HG02840 (cell line): Measurements from ENCODE around the gene FOXN3.
A peak's percentile ranks its signal among the peaks of the same experiment; 100 is the strongest.

Experiments used
- ATAC-seq: cut with Tn5 transposase; IDR thresholded peaks from one replicate; pipeline ENCODE4 v1.9.1; 2021; ENCODE audit warnings: mild to moderate bottlenecking, moderate library complexity, moderate number of reproducible peaks; ENCODE audit not compliant: unreplicated experiment, low FRiP score

Gene FOXN3

DNA sequence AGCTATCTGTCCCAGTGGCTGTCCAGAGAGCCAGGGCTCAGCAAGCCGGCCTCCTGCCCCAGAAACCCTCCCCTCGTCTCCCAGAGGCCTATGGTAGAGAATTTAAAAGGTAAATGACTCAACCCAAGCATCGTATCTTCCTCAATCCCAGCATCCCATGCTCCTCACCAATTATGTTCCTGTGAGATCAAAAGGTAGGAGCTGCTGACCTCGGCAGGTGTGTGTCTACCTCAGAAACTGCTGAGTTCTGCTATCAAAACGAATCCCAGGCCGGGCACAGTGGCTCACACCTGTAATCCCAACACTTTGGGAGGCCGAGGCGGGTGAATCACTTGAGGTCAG lies 49.3 kb downstream of the FOXN3 start:
- ATAC-seq = no peak

DNA sequence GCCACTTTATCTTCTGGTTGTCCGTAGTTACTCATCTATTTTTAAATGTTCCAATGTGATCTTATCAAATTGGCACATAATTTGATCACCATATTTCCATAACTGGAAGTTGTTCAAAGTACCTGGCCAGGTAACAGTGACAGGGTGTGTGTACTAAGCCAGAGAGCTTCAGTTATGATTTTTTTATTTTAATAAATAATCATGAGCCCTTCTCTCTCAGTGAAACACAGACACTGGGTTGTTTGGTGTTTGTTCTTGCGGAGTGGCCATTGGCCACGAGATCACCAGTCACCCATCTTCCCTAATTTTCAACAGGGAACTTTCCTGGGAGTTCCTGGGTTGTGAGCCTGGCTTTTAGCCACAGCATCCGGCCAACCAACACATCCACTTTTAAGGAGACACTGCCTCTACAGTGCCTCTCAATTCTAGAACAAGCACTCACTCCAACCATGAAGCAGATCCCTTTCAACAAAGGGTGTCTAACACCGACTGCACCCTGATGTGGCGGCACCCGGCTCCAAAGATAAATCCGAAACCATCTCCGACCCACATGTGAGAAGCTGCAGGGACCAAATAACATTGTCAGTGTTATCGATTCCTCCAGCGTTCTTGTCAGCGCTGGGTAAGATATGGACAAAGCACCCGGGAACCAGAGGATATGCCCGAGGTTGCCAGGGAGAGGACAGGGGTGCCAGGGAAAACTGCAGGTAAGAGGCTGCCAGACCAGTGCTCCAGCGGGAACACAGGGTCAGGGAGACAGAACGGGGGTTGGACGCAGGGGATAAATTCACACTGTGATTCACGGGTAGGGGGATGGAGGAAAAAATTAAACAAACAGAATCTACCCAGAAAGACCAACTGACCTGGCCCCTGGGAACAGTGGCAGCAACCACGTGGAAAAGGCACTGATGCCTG lies 49.9 kb downstream of the FOXN3 start:
- no peak for ATAC-seq

DNA sequence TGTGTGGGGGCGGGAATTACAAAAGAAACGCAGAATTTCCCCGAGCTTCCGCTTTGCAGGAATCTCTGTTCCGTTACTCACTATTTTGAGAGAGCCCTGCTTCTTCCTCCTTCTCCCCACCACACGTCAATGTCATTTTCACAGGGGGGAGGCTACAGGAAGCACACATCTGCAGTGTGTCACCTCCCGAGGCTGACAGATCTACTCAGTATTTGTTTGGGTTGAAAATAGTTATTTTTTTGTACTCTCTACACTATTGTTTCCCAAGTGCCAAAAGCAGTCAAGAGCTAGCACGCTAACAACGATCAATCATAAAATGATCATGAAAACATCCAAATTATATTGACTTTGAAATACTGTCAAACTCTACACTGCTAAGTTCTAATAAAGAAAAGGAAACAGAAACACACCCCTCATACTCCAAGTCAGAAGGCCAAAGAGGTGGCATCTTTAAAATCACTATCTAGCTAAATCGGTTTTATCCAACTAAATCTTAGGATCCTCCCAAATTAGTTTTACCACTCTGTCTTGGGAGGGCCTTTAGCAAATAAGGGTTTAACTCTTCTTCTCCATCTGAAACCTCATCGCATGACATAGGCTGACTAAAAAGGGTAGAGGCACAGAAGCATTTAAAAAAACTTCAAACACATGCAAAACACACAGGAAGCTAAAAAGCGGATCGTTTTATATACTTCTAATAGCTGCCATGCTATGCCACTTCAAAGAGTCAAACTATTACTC lies 51.8 kb downstream of the FOXN3 start:
- ATAC-seq = peak; percentile 90

DNA sequence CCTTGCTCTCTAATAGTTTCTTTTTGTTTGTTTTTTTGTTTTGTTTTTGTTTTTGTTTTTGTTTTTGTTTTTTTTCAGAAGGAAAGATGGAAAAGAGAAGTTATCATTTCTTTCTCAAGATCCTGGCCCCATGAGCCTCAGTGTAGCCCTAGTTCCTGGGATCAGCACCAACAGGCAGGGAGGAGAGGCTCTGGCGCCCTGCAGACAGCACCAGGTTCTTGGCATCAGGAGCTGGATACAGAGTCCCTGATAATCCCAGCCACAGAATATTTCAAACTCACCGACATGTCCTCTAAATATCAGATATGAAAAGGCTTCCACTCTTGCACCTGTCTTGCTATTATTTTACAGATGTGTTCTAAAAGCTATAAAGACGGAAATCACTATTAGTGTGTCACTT lies 52.7 kb downstream of the FOXN3 start:
- no peak for ATAC-seq

DNA sequence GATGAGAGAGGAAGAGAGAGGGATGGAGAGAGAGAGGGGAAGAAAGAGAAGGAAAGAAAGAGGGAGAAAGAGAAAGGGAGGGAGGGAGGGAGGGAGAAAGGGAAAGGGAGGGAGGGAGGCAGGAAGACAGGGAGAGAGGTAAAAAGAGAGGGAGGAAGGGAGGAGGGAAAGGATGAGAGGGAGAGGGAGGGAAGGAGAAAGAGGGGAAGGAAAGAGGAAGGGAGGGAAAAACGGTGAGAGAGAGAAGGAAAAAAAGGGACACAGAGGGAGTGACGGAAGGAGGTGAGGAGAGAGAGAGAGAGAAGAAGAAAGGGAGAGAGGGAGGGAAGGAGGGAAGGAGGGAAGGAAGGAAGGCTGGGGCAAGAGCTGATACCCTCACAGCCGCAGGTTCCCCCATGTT lies 56.8 kb downstream of the FOXN3 start:
- ATAC-seq = no peak

DNA sequence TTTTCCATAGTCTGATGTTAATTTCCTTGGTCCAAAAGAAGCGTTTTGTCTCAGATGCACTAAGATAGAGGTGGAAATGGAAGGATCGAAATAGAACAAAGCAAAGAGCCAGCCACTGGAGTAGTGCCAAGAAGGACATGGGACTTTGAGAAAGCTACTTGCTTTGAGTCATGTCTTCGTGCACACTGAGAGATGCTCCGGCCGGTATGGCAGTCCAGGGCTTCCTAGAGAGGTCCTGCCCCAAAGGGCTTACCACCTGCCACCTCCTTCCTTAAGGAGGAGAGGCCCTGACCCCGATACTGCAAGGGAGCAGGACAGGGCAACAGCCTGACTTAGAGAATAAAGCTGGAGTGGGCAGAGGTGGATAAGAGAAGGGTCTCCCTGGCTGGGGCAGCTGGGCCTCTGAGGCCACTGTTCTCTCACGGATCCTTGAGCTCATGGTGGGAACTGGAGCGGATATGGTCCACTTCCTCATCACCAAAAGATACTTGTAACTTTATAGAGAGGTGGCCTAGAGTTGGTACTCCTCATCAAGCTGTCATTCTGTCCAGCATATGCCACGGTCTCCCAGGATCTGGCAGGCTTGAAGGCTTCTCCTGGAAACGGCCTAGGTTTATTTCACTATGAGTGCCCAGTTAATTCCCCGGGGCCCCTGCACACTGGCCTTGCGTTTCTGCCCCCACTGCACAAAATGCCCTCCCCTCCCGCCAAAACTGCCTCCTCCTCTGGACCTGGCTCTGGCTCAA lies 57.4 kb downstream of the FOXN3 start:
- no peak for ATAC-seq

DNA sequence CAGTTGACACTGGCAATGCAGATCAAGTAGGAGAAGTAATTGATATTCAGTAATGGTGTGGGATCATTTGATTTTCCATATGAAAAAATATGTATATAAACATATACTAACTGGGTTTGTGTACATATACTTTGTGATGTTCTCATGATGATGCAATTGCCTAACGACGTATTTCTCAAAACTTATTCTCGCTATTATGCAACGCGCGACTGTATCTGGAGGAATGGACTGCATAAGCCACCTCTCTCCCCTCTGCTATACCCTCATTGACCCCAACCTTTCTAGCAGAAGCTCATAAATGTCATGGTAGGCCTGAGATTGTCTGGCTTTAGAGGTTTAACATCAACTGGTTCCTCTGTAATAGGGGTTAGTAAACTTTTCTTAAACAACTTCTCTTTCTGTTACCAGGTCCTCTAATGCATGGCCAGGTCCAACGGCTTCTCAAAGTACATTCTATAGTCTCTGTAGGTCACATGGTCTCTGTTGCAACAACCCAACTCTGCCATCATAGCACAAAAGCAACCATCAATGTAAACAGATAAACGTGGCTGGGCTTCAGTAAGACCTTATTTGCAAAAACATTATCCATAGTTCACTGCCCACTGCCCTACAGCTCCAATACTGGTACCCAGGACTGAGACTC lies 59.3 kb downstream of the FOXN3 start:
- no peak for ATAC-seq

DNA sequence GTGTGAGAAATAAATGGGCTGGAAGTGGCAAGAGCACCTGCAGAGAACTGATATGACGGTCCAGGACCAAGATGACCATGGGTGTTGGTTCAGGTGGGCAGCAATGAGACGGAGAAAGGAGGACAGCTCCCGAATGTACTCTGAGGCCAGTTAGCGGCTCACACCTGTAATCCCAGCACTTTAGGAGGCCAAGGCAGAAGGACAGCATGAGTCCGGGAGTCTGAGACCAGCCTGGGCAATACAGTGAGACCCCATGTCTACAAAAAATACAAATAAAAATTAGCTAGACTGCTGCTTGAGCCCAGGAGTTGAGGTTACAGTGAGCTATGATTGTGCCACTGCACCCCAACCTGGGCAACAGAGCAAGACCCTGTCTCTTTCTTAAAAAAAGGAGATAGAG lies 60.1 kb downstream of the FOXN3 start:
- no peak for ATAC-seq

DNA sequence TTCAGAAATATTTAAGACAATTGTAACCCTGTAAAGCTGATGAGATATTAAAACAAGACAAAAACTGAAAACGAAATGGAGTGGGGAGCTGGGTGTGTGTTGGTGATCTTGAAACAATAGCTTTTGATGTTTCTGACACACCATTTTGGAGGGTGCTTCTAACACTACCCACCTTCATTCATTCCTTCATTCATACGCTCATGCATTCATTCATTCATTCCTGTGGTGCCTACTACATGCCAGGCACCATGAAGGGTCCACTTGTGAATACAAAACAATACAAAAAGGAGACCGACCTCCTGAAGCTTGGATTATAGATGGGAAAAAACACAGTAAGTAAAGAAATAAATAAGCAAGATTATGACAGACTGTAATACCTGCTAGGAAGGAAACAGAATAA lies 60.5 kb downstream of the FOXN3 start:
- no peak for ATAC-seq

DNA sequence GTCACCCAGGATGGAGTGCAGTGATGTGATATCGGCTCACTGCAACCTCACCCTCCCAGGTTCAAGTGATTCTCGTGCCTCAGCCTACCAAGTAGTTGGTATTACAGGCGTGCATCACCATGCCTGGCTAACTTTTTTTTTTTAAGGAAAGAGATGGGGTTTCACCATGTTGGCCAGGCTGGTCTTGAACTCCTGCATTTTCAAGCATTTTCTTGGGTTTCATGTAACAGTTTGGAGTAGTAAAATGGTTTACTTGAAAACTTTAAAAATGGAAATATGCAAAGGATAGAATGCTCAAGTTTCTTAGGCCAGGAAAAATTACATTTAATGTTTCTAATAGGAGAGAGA lies 63.3 kb downstream of the FOXN3 start:
- no peak for ATAC-seq

DNA sequence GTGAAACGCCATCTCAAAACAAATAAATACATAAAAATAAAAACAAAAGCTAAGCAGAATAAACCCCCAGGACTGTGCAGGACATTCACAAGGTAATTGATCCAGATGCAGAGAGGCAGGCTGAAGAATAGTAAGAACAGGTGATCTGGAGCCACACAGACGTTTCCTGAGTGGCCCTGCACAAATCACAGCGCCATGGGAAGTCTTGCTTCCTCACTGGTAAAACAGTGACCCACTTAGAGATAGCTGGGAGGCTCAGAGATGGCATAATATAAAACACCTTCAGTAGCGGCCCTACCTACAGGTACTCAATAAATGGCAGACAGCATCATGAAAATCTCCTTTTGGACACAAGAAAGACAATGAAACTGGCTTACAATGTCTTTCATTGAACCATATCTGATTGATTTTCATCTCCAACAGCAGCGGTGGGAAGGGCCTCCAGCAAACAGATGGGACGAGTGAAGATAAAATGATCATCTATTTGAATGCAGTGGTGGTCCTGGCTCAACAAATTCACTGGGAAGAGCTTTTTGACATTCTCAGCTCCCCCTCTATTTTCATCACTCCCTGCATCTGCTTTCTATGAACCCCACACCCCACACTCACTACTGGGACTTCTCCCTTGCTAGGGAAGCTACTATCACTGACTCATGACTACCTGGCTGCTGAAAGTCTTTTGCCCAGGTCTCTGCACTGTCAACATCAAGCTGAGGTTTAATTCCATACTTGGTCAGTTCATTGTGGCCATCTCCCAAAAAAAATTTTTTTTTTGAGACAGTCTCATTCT lies 63.9 kb downstream of the FOXN3 start:
- ATAC-seq = no peak

DNA sequence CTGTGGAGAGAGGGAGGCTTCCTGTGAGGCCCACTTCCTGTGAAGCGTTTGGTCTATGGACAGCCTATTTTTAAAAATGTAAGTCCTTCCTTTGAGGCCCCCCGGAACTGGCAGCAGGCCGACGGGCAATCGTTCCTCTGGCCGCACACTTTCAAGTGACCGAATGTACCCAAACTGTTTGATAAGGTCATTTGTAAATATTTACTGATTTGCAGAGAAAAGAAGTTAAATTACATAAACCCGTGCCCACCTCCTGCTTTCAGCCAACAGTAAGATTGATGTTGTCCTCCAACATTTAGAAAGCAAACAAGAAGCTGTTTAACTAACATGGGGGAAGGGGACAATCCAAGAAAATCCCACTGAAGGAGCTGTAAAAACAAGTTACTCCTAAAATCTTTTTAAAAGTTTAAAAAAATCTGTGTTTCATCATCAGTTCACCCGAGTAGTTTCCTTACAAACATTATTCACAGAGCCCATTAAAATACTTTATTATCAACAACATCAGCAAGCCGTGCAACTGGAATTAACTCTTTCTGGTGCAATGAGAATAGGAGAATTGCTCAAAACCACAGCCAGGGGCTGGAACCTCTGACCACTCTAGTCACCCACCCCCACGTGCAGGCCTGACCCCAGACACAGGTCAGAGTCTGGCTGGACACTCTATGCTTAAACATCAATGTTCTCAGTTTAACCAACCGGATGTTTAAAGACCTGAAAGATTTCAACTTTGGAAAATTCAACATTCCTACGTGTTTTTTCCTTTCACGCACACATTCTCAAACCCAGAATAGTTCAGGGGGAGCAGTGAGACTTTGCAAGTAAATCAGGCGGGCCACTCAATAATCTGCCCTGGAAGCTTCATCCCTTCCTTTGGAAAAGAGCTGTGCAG lies 65.3 kb downstream of the FOXN3 start:
- peak; percentile 58 for ATAC-seq

DNA sequence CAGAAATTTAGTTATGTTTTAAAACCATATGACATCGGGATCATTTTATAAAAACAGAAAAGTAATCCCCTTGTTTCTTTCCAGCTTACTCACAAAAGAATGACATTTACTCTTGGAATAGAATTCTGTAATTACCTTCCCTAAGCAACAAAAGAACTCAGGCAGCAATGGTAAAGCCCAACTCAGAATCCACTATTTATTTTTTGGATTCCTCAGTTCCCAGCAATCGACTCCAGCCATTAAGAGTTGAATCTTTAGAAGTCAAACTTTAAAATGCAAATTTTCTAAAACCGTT lies 65.9 kb downstream of the FOXN3 start:
- ATAC-seq = no peak

DNA sequence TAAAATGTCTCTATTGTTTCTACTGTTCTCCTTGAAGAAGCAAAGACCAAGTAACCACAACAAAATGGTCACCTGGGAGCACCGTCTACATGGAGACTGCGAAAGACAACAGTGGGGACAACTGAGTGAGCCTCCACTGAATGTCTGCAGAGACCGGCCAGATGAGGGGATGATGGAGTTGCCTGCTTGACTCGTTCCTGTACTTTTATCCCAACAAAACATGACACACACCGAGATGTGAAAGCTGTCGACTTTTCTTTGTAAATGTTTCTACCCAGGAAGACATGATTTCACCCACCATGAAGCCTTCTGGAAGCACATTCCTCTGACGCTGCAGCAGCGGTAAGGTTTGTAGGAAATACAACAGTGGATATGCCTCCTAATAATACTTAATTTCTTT lies 66.9 kb downstream of the FOXN3 start:
- no peak for ATAC-seq

DNA sequence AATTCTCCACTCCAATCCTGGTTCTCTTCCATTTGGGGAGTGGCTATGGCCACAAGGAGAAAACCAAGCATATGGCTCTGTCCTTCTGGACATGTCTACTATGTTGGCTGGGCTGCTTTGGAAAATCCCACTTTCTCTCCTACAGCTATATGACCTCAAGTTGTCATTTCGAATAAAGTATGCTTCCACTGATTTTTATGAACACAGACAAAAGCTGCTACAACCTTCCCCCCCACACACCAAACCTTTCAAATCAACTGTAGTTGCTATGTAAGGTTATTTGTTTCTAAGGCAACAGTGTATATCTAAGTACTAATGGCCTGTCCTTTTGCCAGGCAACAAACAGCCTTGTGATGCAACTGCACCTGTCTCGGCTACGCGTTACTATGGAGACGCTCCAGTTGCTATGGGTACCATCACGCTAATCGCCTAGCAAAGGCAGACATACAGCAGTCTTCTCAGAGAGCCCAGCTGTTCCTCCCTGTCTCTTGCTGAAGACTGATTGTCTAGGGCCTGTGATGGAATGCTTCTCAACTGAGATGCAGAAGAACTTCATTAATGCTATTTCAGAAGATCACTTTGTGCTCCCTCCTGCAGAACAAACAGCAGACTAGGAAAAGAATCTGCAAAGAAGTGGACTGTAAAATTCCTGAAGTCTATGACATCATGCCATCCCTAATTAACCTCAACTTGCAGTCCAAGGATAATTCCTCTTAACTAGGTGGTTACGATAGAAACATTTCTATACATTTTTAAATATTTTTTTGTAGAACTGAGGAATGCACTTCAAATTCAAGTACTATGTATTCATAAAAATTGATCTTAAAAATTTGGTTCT lies 67.6 kb downstream of the FOXN3 start:
- ATAC-seq = no peak

DNA sequence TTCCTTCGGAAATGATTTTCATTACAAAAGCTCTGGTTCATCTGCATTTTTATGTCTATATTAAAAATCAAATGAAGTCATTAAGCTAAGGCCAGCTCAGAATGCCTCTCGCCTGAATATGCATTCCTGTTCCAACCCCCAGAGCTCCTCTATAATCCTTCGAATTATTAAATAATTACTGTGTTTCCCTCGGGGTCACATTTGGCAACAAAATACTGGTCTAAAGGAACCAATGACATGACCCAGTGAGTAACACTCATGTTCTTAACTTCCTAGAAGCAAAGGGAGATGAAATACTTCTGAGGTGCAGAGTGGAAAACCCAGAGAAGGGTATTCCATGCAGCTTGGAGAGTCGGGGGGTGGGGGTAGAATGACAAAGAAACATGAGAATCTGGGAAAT lies 68.3 kb downstream of the FOXN3 start:
- no peak for ATAC-seq

DNA sequence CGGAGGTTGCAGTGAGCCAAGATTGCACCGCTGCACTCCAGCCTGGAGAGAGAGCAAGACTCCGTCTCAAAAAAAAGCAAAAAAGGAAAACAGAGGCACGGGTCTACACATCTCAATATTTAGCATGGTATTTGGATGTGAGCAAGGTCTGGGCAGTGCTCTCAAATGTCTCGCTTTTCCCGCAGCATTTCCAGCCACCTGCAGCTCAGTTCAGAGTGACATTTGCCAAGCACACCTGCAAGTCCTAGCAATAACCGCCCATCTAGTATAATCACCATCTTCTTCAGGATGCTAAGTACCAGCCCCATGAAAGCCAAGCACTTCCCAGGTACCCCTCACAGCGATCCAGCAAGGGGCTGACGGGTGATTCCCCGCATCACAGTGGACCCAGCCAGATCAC lies 69.1 kb downstream of the FOXN3 start:
- ATAC-seq = no peak

DNA sequence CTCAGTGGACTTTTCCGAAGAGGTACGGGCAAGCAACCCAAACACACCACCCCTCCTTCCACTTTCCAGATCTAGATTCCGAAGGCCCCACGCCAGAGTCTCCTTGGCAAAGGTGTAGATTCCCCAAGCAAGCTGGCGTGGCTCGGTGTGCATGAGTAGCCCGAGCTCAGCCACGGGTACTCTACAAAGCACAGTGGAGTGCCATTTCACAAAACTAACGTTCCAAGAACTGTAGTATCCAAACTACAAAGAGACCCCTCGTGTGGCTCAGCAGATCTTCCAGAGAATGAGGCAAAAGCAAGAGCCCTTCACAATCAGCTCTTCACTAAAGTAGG lies 72.1 kb downstream of the FOXN3 start:
- ATAC-seq = no peak

DNA sequence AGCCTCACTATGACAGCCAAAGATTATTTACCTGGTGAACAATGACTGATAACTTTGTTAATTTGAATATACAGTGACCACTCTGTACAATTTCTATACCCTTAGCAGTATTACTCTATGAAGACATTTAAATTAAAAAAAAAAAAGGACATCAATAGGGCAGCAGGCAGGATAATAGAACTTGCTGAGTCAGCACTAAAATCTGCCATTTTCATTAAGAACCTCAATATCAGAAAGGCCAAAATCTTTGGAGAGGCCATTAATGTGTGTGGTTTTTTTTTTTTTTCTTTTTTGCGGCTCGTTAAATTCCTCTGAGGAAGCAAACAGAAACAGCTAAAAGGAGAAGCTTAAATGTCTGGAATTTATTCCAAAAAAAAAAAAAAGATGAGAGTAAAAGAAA lies 73.7 kb downstream of the FOXN3 start:
- no peak for ATAC-seq
